Upper lobe of left lung (tissue), 6 donors: Measurements from ENCODE around the gene MAGED4B. TPM values are rescaled to one million over a fixed set of nuclear protein-coding genes. Genes with fewer than 3 reads are reported as not detected.
"Not testable (repeated sequence)": the region's sequence is repeated elsewhere in the genome, so short reads cannot be mapped to it uniquely, and the experiment has no call there.

ENCODE experiments used
- ATAC-seq, 2 donors: fragments of 200-7000 bp; cut with Tn5 transposase; one replicate each; pipeline ENCODE4 v1.9.1; 2022; ENCODE audit warnings: mild to moderate bottlenecking in 2 of 2, moderate library complexity in 2 of 2; ENCODE audit not compliant: low FRiP score in 2 of 2
- DNase-seq, 2 donors: peaks; one replicate each; pipeline ENCODE4 v3.0.0-alpha.2; 2019 to 2020
- H3K27ac ChIP-seq, 4 donors: fragments of 200-600 bp; sonication (generic); one replicate each; pipeline ENCODE4 v1.5.1; 2016 to 2019
- H3K27me3 ChIP-seq, 4 donors: fragments of 200-600 bp; sonication (generic); one replicate each; pipeline ENCODE4 v1.5.1; 2017 to 2019
- H3K36me3 ChIP-seq, 4 donors: fragments of 200-600 bp; sonication (generic); one replicate each; pipeline ENCODE4 v1.5.1; 2016 to 2019
- H3K4me1 ChIP-seq, 4 donors: fragments of 200-600 bp; sonication (generic); one replicate each; pipeline ENCODE4 v1.5.1; 2018 to 2019
- H3K4me3 ChIP-seq, 4 donors: fragments of 200-600 bp; sonication (generic); one replicate each; pipeline ENCODE4 v1.5.1; 2017 to 2019; ENCODE audit warnings: mild to moderate bottlenecking in 2 of 4, moderate library complexity in 1 of 4
- H3K9me3 ChIP-seq, 4 donors: fragments of 200-600 bp; sonication (generic); one replicate each; pipeline ENCODE4 v1.5.1; 2018 to 2019
- CTCF ChIP-seq, 6 experiments: fragments of 450-650 bp in 4 of 6; fragments of 200-600 bp in 2 of 6; sonication (generic) in 2 of 6; IDR thresholded peaks; one replicate each; pipeline ENCODE4 v1.5.1; 2016 to 2019; ENCODE audit warnings: antibody characterized with exemption in 6 of 6
- EP300 ChIP-seq, 4 donors: sonication (generic); formaldehyde crosslinking; IDR thresholded peaks; one replicate each; pipeline ENCODE4 v1.5.1; 2017; ENCODE audit warnings: antibody characterized with exemption in 4 of 4, control low read depth in 2 of 4
- POLR2A ChIP-seq, 4 donors: fragments of 450-650 bp; IDR thresholded peaks; one replicate each; pipeline ENCODE4 v1.5.1; 2016 to 2017; ENCODE audit warnings: antibody characterized with exemption in 4 of 4, mild to moderate bottlenecking in 2 of 4
- POLR2AphosphoS5 ChIP-seq, 2 donors: sonication (generic); formaldehyde crosslinking; IDR thresholded peaks; one replicate each; pipeline ENCODE4 v1.5.1; 2017; ENCODE audit warnings: antibody characterized with exemption in 2 of 2
- WGBS, 2 donors: methylation state at CpG; one replicate each; pipeline ENCODE4 v1.1.5; 2017 to 2018; 5-methylcytosine and 5-hydroxymethylcytosine counted together
- total RNA-seq, 6 donors: library from RNA; depleted of rRNA in 4 of 6; stranded (reverse); fragments of >200 nt in 4 of 6; gene quantifications; one replicate each; pipeline versions ENCODE4 v1.1.0 to v1.2.1, GENCODE V29; 2016 to 2021
- donor health status: DM: no; HTN: no; CAD: no; lungs with moderate emphysema.
- donor health status: DM: no; HTN: yes; CAD: no; lungs with severe emphysema.

The MAGED4B gene, protein sequence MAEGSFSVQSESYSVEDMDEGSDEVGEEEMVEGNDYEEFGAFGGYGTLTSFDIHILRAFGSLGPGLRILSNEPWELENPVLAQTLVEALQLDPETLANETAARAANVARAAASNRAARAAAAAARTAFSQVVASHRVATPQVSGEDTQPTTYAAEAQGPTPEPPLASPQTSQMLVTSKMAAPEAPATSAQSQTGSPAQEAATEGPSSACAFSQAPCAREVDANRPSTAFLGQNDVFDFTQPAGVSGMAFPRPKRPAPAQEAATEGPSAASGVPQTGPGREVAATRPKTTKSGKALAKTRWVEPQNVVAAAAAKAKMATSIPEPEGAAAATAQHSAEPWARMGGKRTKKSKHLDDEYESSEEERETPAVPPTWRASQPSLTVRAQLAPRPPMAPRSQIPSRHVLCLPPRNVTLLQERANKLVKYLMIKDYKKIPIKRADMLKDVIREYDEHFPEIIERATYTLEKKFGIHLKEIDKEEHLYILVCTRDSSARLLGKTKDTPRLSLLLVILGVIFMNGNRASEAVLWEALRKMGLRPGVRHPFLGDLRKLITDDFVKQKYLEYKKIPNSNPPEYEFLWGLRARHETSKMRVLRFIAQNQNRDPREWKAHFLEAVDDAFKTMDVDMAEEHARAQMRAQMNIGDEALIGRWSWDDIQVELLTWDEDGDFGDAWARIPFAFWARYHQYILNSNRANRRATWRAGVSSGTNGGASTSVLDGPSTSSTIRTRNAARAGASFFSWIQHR
- total RNA-seq: 1 to 10 TPM; 1.0 to 8.6 (median 2.1) TPM

DNA sequence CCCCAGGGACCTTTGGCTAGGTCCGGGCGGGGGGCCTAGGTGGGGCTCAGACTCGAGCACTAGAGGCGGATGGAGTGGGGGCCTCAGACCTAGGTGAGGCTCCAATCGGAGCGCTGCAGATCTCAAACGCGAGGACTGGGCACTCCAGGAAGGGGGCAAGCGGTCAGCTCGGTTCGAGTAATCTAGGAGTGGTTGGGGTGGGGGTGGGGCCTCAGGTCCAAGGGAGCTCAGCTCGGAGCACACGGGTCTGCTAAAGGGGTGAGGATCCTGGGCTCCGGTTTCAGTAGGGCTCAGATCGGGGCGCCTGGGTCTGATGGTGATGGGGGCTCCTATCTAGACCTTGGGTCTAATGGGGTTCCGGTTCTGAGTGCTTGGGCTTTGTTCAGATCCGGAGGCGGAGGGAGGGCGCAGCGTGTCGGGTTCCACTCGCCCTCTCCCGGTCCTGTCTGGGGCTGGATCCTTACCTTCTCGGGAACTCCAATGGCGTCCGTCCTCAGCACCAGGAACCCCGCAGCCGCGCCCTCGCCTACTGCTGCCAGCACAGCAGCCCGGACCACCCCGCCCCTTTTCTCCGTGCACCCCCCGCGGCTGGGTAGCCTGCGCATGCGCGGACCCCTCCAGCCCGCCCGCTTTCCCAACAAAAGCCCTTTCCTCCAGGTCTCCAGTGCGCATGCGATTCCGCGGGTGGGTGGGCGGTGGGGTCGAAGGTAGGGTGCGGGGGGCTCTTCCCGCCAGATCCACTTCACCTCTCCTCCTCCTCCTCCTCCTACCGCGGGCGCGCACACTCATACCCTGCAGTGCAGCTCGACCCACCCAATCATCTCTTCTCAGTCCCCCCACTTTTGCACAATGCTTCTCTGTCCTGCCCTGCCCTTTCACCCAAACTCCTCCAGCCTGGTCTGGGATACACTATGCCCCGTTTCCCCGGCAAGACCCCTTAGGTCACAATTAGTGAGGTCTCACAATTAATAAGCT lies at the start of gene MAGED4B:
Gene MAGED4B (minus strand): TSS at position 518 of the 975 bp plus-strand sequence. CDS start 1,011 bp downstream, outside the sequence.
- not testable (repeated sequence) for H3K36me3 ChIP-seq, H3K4me1 ChIP-seq, H3K4me3 ChIP-seq, H3K27ac ChIP-seq, H3K9me3 ChIP-seq, DNase-seq, H3K27me3 ChIP-seq
- no CpG with 5 or more reads among the region's 56 CpGs for WGBS, 2 donors
- ATAC-seq: peak; percentile 2 to 44

- 56 to 67% methylated on average over 3 of the region's 3 CpGs for WGBS, 2 donors
- no peak for TF ChIP-seq POLR2A (IDR thresholded peaks at IDR 0.05)
- no peak for TF ChIP-seq POLR2AphosphoS5 (IDR thresholded peaks at IDR 0.05)
- no peak for TF ChIP-seq CTCF (IDR thresholded peaks at IDR 0.05)
- TF ChIP-seq EP300 (IDR thresholded peaks at IDR 0.05): no peak
- no peaks in the 10 kb centered on the region for H3K27me3 ChIP-seq
- no peak overlapping the region for H3K27ac ChIP-seq
- no peaks in the 10 kb centered on the region for H3K4me1 ChIP-seq
- no peak for ATAC-seq
- no peaks in the 10 kb centered on the region for H3K9me3 ChIP-seq
- DNase-seq: no peak
- no peak overlapping the region for H3K4me3 ChIP-seq
- no peaks in the 10 kb centered on the region for H3K36me3 ChIP-seq
Measured at GRCh38 chrX:52118262-52118661, 49.3 kb upstream of the MAGED4B start.

- ATAC-seq (no peak), DNase-seq (no peak)
- no peak overlapping the region for H3K4me3 ChIP-seq
- no peaks in the 10 kb centered on the region for H3K27me3 ChIP-seq
- TF ChIP-seq POLR2A (IDR thresholded peaks at IDR 0.05) (no peak), CTCF (IDR thresholded peaks at IDR 0.05) (no peak), POLR2AphosphoS5 (IDR thresholded peaks at IDR 0.05) (no peak), EP300 (IDR thresholded peaks at IDR 0.05) (no peak)
- no peaks in the 10 kb centered on the region for H3K36me3 ChIP-seq
- H3K27ac ChIP-seq: no peak overlapping the region
- WGBS, 2 donors: 54 to 62% methylated on average over 4 of the region's 4 CpGs
- no peaks in the 10 kb centered on the region for H3K4me1 ChIP-seq
- no peaks in the 10 kb centered on the region for H3K9me3 ChIP-seq
Measured at GRCh38 chrX:52082578-52082977, 13.6 kb upstream of the MAGED4B start.

DNA sequence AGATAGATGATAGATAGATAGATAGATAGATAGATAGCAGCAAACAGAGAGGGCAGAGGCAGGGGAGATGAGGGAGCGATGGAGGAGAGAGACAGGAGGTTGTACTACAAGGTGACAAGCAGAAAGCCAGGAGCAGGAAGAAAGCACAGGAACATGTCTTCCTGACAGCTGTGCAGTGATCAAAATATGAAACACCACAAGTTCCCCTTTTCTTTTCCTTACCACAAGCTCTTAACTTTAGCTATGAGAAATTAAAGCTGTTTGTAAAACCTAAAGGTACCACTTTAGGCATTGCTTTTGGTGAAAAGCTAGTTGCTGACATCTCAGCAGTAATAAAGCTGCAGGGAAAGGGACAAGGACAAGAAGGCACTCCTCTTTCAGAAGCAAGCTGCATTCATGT lies 9.1 kb upstream of the MAGED4B start:
- H3K4me1 ChIP-seq: no peaks in the 10 kb centered on the region
- H3K27ac ChIP-seq: no peak overlapping the region
- H3K27me3 ChIP-seq: no peaks in the 10 kb centered on the region
- TF ChIP-seq CTCF (IDR thresholded peaks at IDR 0.05): no peak
- DNase-seq (no peak), ATAC-seq (no peak)
- 38 to 39% methylated on average over 1 of the region's 1 CpG for WGBS, 2 donors
- H3K4me3 ChIP-seq: no peak overlapping the region
- H3K9me3 ChIP-seq: no peaks in the 10 kb centered on the region
- H3K36me3 ChIP-seq: no peaks in the 10 kb centered on the region

- not testable (repeated sequence) for H3K9me3 ChIP-seq, DNase-seq, ATAC-seq, H3K36me3 ChIP-seq, H3K4me1 ChIP-seq, H3K27ac ChIP-seq, H3K4me3 ChIP-seq, H3K27me3 ChIP-seq
- no CpG with 5 or more reads among the region's 6 CpGs for whole genome bisulfite sequencing, 2 donors
Measured at GRCh38 chrX:52042288-52042687, 26.7 kb downstream of the MAGED4B start.
